Astrocyte (in vitro differentiated cells and primary cell): ENCODE results near the gene NXPH4. TPM values are rescaled to one million over a fixed set of nuclear protein-coding genes. Genes with fewer than 3 reads are reported as not detected.

Experiments
- DNase-seq: peaks from one replicate; pipeline ENCODE4 v3.0.0-alpha.2; 2010; ENCODE audit warnings: low read depth
- FAIRE-seq: peaks from 2 replicates; lab custom pipeline; 2011; peaks lifted over from hg19 to GRCh38; lab: Jason Lieb, UNC
- H2AFZ ChIP-seq: 2 replicates; pipeline ENCODE4 v1.6.0; 2012; ENCODE audit warnings: low read depth, low read length, inconsistent platforms
- H3K27ac ChIP-seq: 2 replicates; pipeline ENCODE4 v1.5.1; 2011; ENCODE audit warnings: low read depth, low read length, inconsistent platforms
- H3K27me3 ChIP-seq: 2 replicates; pipeline ENCODE4 v1.6.0; 2011; ENCODE audit warnings: low read length, inconsistent platforms; ENCODE audit not compliant: insufficient read depth
- H3K36me3 ChIP-seq: 2 replicates; pipeline ENCODE4 v1.5.1; 2011; ENCODE audit warnings: low read length, inconsistent platforms; ENCODE audit not compliant: insufficient read depth
- H3K4me1 ChIP-seq: 2 replicates; pipeline ENCODE4 v1.5.1; 2011; ENCODE audit warnings: low read length, inconsistent platforms; ENCODE audit not compliant: insufficient read depth
- H3K4me2 ChIP-seq: 2 replicates; pipeline ENCODE4 v1.6.0; 2012; ENCODE audit warnings: low read length, inconsistent platforms
- H3K4me3 ChIP-seq: 2 replicates; pipeline ENCODE4 v1.5.1; 2011; ENCODE audit warnings: low read depth, mild to moderate bottlenecking, low read length, inconsistent platforms; ENCODE audit not compliant: insufficient read depth
- H3K79me2 ChIP-seq: 2 replicates; pipeline ENCODE4 v1.6.0; 2012; ENCODE audit warnings: mild to moderate bottlenecking, low read length, inconsistent platforms; ENCODE audit not compliant: insufficient read depth
- H3K9ac ChIP-seq: 2 replicates; pipeline ENCODE4 v1.6.0; 2012; ENCODE audit warnings: mild to moderate bottlenecking, low read length, inconsistent platforms
- H3K9me3 ChIP-seq: 2 replicates; pipeline ENCODE4 v1.5.1; 2012; ENCODE audit warnings: low read depth, mild to moderate bottlenecking, low read length, inconsistent platforms; ENCODE audit not compliant: insufficient read depth
- H4K20me1 ChIP-seq: 2 replicates; pipeline ENCODE4 v1.6.0; 2012; ENCODE audit warnings: low read length, inconsistent platforms; ENCODE audit not compliant: insufficient read depth
- H3K27ac Mint-ChIP-seq: one replicate; pipeline ENCODE4 v1.8.0; 2021; ENCODE audit warnings: mild to moderate bottlenecking, mixed read lengths; ENCODE audit not compliant: unreplicated experiment
- H3K27me3 Mint-ChIP-seq: one replicate; pipeline ENCODE4 v1.8.0; 2021; ENCODE audit warnings: low read depth, mixed read lengths; ENCODE audit not compliant: unreplicated experiment
- H3K36me3 Mint-ChIP-seq: one replicate; pipeline ENCODE4 v1.8.0; 2021; ENCODE audit warnings: low read depth, mixed read lengths; ENCODE audit not compliant: unreplicated experiment
- H3K4me1 Mint-ChIP-seq: one replicate; pipeline ENCODE4 v1.8.0; 2021; ENCODE audit warnings: low read depth, mixed read lengths; ENCODE audit not compliant: unreplicated experiment
- H3K4me3 Mint-ChIP-seq: one replicate; pipeline ENCODE4 v1.8.0; 2021; ENCODE audit warnings: mild to moderate bottlenecking, moderate library complexity, mixed read lengths; ENCODE audit not compliant: unreplicated experiment
- H3K9me3 Mint-ChIP-seq: one replicate; pipeline ENCODE4 v1.8.0; 2021; ENCODE audit warnings: mild to moderate bottlenecking, mixed read lengths; ENCODE audit not compliant: unreplicated experiment
- CTCF ChIP-seq: IDR thresholded peaks from 2 replicates; pipeline ENCODE4 v1.5.1; 2011; ENCODE audit warnings: low read depth, mild to moderate bottlenecking, inconsistent platforms, low read length, moderate library complexity; ENCODE audit not compliant: insufficient read depth
- EZH2 ChIP-seq: IDR thresholded peaks from 2 replicates; pipeline ENCODE4 v1.6.1; 2012; ENCODE audit warnings: mild to moderate bottlenecking, low read length, inconsistent platforms; ENCODE audit not compliant: insufficient read depth
- total RNA-seq: library from RNA; stranded (reverse); gene quantifications from 2 replicates; pipeline ENCODE4 v1.2.1, GENCODE V29; 2021

NXPH4 gene
- total RNA-seq, 1 donor from 2014 or later = 14.5 TPM

- Mint-ChIP-seq H3K27me3 (no peaks in the 10 kb centered on the region), H3K9me3 (no peaks in the 10 kb centered on the region), H3K4me1 (peaks cover 10% of the 10 kb centered on the region), H3K4me3 (no peak within 1 kb of the TSS), H3K27ac (no peak within 1 kb of the TSS), H3K36me3 (peaks cover 14% of the 10 kb centered on the region)
- Histone ChIP-seq H3K36me3 (no peaks in the 10 kb centered on the region), H3K9ac (no peak within 1 kb of the TSS), H3K4me3 (no peak within 1 kb of the TSS), H4K20me1 (no peaks in the 10 kb centered on the region), H2AFZ (no peak within 1 kb of the TSS), H3K27me3 (no peaks in the 10 kb centered on the region), H3K4me1 (no peaks in the 10 kb centered on the region), H3K27ac (no peak within 1 kb of the TSS), H3K4me2 (no peak within 1 kb of the TSS), H3K79me2 (no peaks in the 10 kb centered on the region), H3K9me3 (no peaks in the 10 kb centered on the region)
- FAIRE-seq (no peak), DNase-seq (no peak)
- TF ChIP-seq EZH2 (no peak), CTCF (no peak)
These were observed 34.4 kb downstream of the NXPH4 start, which contains the start of gene STAC3 for GRCh38 chr12:57250956-57251355. STAC3 (minus strand) TSS chr12:57251187; CDS start chr12:57249636, 1,551 bp downstream.

DNA sequence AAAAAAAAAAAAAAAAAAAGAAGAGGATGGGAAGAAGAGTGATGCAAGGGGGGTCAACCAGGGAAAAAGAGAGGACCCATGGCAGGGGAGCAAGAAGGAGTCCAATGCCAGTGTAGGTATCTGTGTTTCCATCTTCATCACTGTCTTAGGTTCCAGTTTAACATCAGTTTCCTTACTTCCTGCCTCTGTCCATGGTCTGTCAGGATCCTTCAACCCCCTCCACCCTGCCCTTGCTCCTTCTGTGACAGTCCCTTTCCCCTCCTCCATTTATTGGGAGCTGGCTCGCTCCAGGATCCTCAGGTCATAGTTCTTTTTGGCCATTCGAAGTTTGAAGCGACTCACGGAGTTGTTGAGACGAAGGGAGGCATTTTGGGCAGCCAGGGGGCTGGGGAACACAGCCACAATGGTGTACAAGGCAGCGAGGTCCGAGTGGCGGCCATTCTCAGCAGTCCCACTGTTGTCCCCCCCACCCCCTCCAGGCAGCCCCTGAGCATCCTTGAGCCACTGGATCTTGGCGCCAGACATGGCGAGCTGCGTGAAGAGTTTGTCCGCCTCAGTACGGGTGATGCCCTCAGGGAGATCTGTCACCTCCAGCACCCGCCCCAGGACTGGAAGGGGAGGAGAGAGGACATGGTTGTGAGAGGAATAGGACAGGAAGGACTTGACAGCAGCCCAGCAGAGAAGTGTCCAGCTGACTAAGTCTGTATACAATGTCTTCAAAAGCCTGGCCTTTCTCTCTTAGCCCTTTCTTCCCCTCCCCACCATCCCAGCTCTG, 38.1 kb downstream of the NXPH4 start:
- Histone ChIP-seq H3K4me3 (no peak overlapping the region), H3K36me3 (peaks cover 14% of the 10 kb centered on the region), H4K20me1 (no peaks in the 10 kb centered on the region), H3K9me3 (no peaks in the 10 kb centered on the region), H3K4me2 (no peak overlapping the region), H2AFZ (no peak overlapping the region), H3K4me1 (no peaks in the 10 kb centered on the region), H3K79me2 (no peaks in the 10 kb centered on the region), H3K9ac (no peak overlapping the region), H3K27me3 (no peaks in the 10 kb centered on the region), H3K27ac (no peak overlapping the region)
- Mint-ChIP-seq H3K9me3 (no peaks in the 10 kb centered on the region), H3K27me3 (peaks cover under 1% of the 10 kb centered on the region), H3K4me3 (no peak overlapping the region), H3K4me1 (peaks cover 8% of the 10 kb centered on the region), H3K36me3 (peaks cover 11% of the 10 kb centered on the region), H3K27ac (no peak overlapping the region)
- no peak for FAIRE-seq
- TF ChIP-seq EZH2 (no peak), CTCF (no peak)
- no peak for DNase-seq

- H3K27me3 ChIP-seq = no peaks in the 10 kb centered on the region
These were observed 39.3 kb downstream of the NXPH4 start for GRCh38 chr12:57255916-57256315.

More at GRCh38 chr12:57255916-57256315, 39.3 kb downstream of the NXPH4 start:
- Mint-ChIP-seq H3K36me3 (peaks cover 15% of the 10 kb centered on the region), H3K27ac (no peak overlapping the region), H3K9me3 (no peaks in the 10 kb centered on the region), H3K27me3 (peaks cover 2% of the 10 kb centered on the region), H3K4me3 (no peak overlapping the region), H3K4me1 (peaks cover 6% of the 10 kb centered on the region)
- no peak for DNase-seq
- Histone ChIP-seq H3K4me3 (no peak overlapping the region), H3K79me2 (no peaks in the 10 kb centered on the region), H3K9ac (no peak overlapping the region), H3K4me2 (no peak overlapping the region), H4K20me1 (no peaks in the 10 kb centered on the region), H2AFZ (no peak overlapping the region), H3K4me1 (no peaks in the 10 kb centered on the region), H3K27ac (no peak overlapping the region), H3K9me3 (no peaks in the 10 kb centered on the region), H3K36me3 (peaks cover 14% of the 10 kb centered on the region)
- FAIRE-seq = no peak
- no peak for TF ChIP-seq CTCF
- TF ChIP-seq EZH2 = no peak
